WTC11 (cell line): ENCODE data around the gene METTL4. TPM values are rescaled to one million over a fixed set of nuclear protein-coding genes. Genes with fewer than 3 reads are reported as not detected.

ENCODE experiments used
- ATAC-seq: fragments of 200-7000 bp; cut with Tn5 transposase; 2 replicates; pipeline ENCODE4 v1.10.0; 2021; ENCODE audit warnings: mild to moderate bottlenecking, moderate library complexity
- CTCF ChIA-PET: fragments of 300-600 bp; sonication (Branson Sonifier 250); formaldehyde crosslinking; loops from one replicate; lab custom pipeline; 2021; ENCODE audit warnings: antibody characterized with exemption; lab: Charles Lee
- POLR2A ChIA-PET: fragments of 350-600 bp; sonication (Branson Sonifier 250); formaldehyde crosslinking; loops from one replicate; lab custom pipeline; 2021; ENCODE audit warnings: antibody characterized with exemption; lab: Charles Lee
- DNase-seq: peaks from one replicate; pipeline ENCODE4 v3.0.0; 2021; ENCODE audit warnings: low spot score
- H3K27ac Mint-ChIP-seq: 2 replicates; pipeline ENCODE4 v1.8.0; 2021; ENCODE audit warnings: mixed read lengths
- H3K27me3 Mint-ChIP-seq: 2 replicates; pipeline ENCODE4 v1.8.0; 2021; ENCODE audit warnings: low read depth, mild to moderate bottlenecking, moderate library complexity, mixed read lengths
- H3K36me3 Mint-ChIP-seq: 2 replicates; pipeline ENCODE4 v1.8.0; 2021; ENCODE audit warnings: mixed read lengths
- H3K4me1 Mint-ChIP-seq: 2 replicates; pipeline ENCODE4 v1.8.0; 2022; ENCODE audit warnings: mixed read lengths
- H3K4me3 Mint-ChIP-seq: 2 replicates; pipeline ENCODE4 v1.8.0; 2021; ENCODE audit warnings: mild to moderate bottlenecking, moderate library complexity, mixed read lengths
- H3K9me3 Mint-ChIP-seq: 2 replicates; pipeline ENCODE4 v1.8.0; 2021; ENCODE audit warnings: mixed read lengths
- ATF1 ChIP-seq: sonication (generic); formaldehyde crosslinking; IDR thresholded peaks from 2 replicates; pipeline ENCODE4 v1.8.1; 2023; ENCODE audit warnings: mild to moderate bottlenecking, moderate library complexity, missing genetic modification reagents
- IRF2 ChIP-seq: sonication (generic); formaldehyde crosslinking; IDR thresholded peaks from 2 replicates; pipeline ENCODE4 v1.8.0; 2022; ENCODE audit warnings: low read depth, missing genetic modification reagents, borderline replicate concordance
- MAX ChIP-seq: sonication (generic); formaldehyde crosslinking; IDR thresholded peaks from 2 replicates; pipeline ENCODE4 v1.8.0; 2022; ENCODE audit warnings: mild to moderate bottlenecking, missing genetic modification reagents
- NFATC4 ChIP-seq: fragments of 250-450 bp; sonication (Bioruptor Pico); IDR thresholded peaks from 2 replicates; pipeline ENCODE4 v1.9.0; 2021; ENCODE audit warnings: mild to moderate bottlenecking
- NR1H2 ChIP-seq: sonication (generic); formaldehyde crosslinking; IDR thresholded peaks from 2 replicates; pipeline ENCODE4 v1.9.0; 2021; ENCODE audit warnings: mild to moderate bottlenecking, moderate library complexity, missing genetic modification reagents
- PRDM15 ChIP-seq: sonication (generic); formaldehyde crosslinking; IDR thresholded peaks from 2 replicates; pipeline ENCODE4 v1.8.0; 2022; ENCODE audit warnings: missing genetic modification reagents
- ZNF396 ChIP-seq: fragments of 250-450 bp; sonication (Bioruptor Pico); IDR thresholded peaks from 2 replicates; pipeline ENCODE4 v1.8.0; 2021; ENCODE audit warnings: mild to moderate bottlenecking, moderate library complexity, borderline replicate concordance
- ZSCAN18 ChIP-seq: fragments of 250-450 bp; sonication (Bioruptor Pico); IDR thresholded peaks from 2 replicates; pipeline ENCODE4 v2.1.2; 2022; ENCODE audit warnings: mild to moderate bottlenecking, moderate library complexity
- total RNA-seq: library from RNA; stranded (reverse); gene quantifications from 3 replicates; pipeline ENCODE4 v1.2.3, GENCODE V29; 2021
- TF ChIP-seq, protein P1 (sequence below): sonication (generic); formaldehyde crosslinking; IDR thresholded peaks from 2 replicates; pipeline ENCODE4 v1.8.1; 2023; ENCODE audit warnings: mild to moderate bottlenecking, missing genetic modification reagents, borderline replicate concordance
- TF ChIP-seq, protein P2 (sequence below): sonication (generic); formaldehyde crosslinking; IDR thresholded peaks from 2 replicates; pipeline ENCODE4 v1.8.1; 2023; ENCODE audit warnings: mild to moderate bottlenecking, missing genetic modification reagents, moderate library complexity

The METTL4 gene
- total RNA-seq, 1 experiment from 2014 or later = 9.8 TPM

DNA sequence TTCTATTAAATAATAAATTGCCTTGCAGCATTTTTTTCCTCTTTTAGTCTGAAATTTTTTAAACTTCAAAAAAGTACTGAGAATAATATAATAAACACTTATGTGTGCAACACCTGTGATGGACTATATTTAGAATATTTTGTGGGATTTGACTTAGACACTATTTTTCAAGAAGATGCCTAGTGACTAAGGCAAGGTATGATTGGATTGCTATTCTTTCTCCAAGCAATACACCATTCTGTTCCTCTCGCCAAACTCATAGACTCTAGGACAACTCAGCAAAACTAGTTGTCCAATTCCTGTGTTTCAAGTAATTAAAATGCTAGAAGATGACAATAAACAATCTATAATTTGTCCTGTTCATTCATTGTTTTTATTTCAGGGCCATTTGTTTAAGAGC, 75.9 kb downstream of the METTL4 start (continued):
- TF ChIP-seq PRDM15 (CRISPR knock-in tag) (no peak), IRF2 (CRISPR knock-in tag) (no peak), MAX (CRISPR knock-in tag) (no peak), ZNF396 (CRISPR knock-in tag) (no peak)

GRCh38 chr18:2494921-2495320, 76.4 kb downstream of the METTL4 start:
- no peak for ATAC-seq
- peaks cover 8% of the 10 kb centered on the region for H3K4me1 Mint-ChIP-seq

More at GRCh38 chr18:2494921-2495320, 76.4 kb downstream of the METTL4 start:
- Mint-ChIP-seq H3K27ac (no peak overlapping the region), H3K4me3 (no peak overlapping the region), H3K27me3 (no peaks in the 10 kb centered on the region), H3K36me3 (no peaks in the 10 kb centered on the region), H3K9me3 (peaks cover 6% of the 10 kb centered on the region)
- POLR2A ChIA-PET = no interaction called here
- DNase-seq = no peak
- CTCF ChIA-PET = no interaction called here
- TF ChIP-seq NR1H2 (CRISPR knock-in tag) = no peak
- TF ChIP-seq NFATC4 (CRISPR knock-in tag) = no peak
- no peak for TF ChIP-seq ATF1
- TF ChIP-seq, protein P1, sequence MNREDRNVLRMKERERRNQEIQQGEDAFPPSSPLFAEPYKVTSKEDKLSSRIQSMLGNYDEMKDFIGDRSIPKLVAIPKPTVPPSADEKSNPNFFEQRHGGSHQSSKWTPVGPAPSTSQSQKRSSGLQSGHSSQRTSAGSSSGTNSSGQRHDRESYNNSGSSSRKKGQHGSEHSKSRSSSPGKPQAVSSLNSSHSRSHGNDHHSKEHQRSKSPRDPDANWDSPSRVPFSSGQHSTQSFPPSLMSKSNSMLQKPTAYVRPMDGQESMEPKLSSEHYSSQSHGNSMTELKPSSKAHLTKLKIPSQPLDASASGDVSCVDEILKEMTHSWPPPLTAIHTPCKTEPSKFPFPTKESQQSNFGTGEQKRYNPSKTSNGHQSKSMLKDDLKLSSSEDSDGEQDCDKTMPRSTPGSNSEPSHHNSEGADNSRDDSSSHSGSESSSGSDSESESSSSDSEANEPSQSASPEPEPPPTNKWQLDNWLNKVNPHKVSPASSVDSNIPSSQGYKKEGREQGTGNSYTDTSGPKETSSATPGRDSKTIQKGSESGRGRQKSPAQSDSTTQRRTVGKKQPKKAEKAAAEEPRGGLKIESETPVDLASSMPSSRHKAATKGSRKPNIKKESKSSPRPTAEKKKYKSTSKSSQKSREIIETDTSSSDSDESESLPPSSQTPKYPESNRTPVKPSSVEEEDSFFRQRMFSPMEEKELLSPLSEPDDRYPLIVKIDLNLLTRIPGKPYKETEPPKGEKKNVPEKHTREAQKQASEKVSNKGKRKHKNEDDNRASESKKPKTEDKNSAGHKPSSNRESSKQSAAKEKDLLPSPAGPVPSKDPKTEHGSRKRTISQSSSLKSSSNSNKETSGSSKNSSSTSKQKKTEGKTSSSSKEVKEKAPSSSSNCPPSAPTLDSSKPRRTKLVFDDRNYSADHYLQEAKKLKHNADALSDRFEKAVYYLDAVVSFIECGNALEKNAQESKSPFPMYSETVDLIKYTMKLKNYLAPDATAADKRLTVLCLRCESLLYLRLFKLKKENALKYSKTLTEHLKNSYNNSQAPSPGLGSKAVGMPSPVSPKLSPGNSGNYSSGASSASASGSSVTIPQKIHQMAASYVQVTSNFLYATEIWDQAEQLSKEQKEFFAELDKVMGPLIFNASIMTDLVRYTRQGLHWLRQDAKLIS (CRISPR knock-in tag) = no peak
- no peak for TF ChIP-seq ZSCAN18 (CRISPR knock-in tag)
- TF ChIP-seq, protein P2, sequence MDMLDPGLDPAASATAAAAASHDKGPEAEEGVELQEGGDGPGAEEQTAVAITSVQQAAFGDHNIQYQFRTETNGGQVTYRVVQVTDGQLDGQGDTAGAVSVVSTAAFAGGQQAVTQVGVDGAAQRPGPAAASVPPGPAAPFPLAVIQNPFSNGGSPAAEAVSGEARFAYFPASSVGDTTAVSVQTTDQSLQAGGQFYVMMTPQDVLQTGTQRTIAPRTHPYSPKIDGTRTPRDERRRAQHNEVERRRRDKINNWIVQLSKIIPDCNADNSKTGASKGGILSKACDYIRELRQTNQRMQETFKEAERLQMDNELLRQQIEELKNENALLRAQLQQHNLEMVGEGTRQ (CRISPR knock-in tag) = no peak

Other genes starting within 250 kb of the METTL4 start
- gene NDC80, start 52 bp upstream of the METTL4 start, total RNA-seq = 36.6 to 43.0 TPM (median 36.9 TPM) in 3 replicates
- gene SMCHD1, start 84.2 kb upstream of the METTL4 start, total RNA-seq = 30.6 to 33.0 TPM (median 30.9 TPM) in 3 replicates